Gastroesophageal sphincter (tissue), 3 donors: ENCODE measurements around the gene SOX21.

Source experiments
- POLR2A ChIP-seq, 2 donors: fragments of 450-650 bp; IDR thresholded peaks; one replicate each; pipeline ENCODE4 v1.6.1; 2017; ENCODE audit warnings: antibody characterized with exemption in 2 of 2, mild to moderate bottlenecking in 2 of 2, moderate library complexity in 1 of 2
- POLR2AphosphoS5 ChIP-seq: sonication (generic); formaldehyde crosslinking; IDR thresholded peaks from one replicate; pipeline ENCODE4 v1.6.1; 2017; ENCODE audit warnings: antibody characterized with exemption
- TF ChIP-seq, protein P1 (sequence below), 4 experiments: fragments of 200-600 bp in 2 of 4; fragments of 450-650 bp in 2 of 4; sonication (generic) in 1 of 4; IDR thresholded peaks; one replicate each; pipeline ENCODE4 v1.5.1; 2017 to 2019; ENCODE audit warnings: antibody characterized with exemption in 4 of 4, mild to moderate bottlenecking in 2 of 4, moderate library complexity in 2 of 4

DNA sequence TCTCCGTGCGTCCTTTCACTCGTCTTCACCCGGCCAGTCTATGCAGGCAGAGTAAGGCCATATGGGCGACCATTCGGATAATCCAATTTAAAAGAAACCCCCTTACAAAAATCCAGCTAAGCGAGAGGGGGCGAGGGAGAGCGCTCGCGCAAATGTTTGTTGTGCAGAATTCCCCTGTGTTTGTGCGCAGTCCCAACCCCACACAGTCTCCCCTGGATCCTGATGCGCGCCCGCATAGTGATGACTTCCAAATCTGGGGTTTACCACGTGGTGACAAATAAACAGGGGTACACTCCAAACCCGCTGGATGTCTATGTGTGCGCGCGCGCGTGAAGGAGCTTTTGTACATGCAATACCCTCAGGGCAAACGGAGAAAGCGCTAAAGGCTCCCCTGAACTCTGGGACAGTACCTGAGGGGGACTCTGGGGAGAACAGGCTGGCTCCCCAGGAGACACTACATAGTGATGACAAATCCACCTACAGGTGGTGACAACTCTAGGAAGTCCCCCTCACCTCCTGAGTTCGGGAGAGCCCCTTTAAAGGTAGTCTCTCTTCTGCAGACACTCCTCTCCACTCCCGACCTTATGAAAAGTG, 8.5 kb downstream of the SOX21 start:
- TF ChIP-seq, protein P1, sequence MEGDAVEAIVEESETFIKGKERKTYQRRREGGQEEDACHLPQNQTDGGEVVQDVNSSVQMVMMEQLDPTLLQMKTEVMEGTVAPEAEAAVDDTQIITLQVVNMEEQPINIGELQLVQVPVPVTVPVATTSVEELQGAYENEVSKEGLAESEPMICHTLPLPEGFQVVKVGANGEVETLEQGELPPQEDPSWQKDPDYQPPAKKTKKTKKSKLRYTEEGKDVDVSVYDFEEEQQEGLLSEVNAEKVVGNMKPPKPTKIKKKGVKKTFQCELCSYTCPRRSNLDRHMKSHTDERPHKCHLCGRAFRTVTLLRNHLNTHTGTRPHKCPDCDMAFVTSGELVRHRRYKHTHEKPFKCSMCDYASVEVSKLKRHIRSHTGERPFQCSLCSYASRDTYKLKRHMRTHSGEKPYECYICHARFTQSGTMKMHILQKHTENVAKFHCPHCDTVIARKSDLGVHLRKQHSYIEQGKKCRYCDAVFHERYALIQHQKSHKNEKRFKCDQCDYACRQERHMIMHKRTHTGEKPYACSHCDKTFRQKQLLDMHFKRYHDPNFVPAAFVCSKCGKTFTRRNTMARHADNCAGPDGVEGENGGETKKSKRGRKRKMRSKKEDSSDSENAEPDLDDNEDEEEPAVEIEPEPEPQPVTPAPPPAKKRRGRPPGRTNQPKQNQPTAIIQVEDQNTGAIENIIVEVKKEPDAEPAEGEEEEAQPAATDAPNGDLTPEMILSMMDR (IDR thresholded peaks at IDR 0.05), result no peak
- TF ChIP-seq POLR2A (IDR thresholded peaks at IDR 0.05) (no peak), POLR2AphosphoS5 (no peak)
